Lung (tissue), 16 donors: Measurements from ENCODE around the gene HLA-DOA. TPM values are rescaled to one million over a fixed set of nuclear protein-coding genes. Genes with fewer than 3 reads are reported as not detected.

Experiments
- ATAC-seq: fragments of 200-7000 bp; cut with Tn5 transposase; one replicate; pipeline ENCODE4 v1.9.1; 2020; ENCODE audit warnings: moderate number of reproducible peaks; ENCODE audit not compliant: insufficient read depth, low FRiP score
- DNase-seq, 3 donors: peaks; one replicate each; pipeline ENCODE4 v3.0.0-alpha.2; 2013 to 2017
- H3K27ac ChIP-seq, 2 donors: one replicate each; pipeline ENCODE4 v1.5.1; 2013; ENCODE audit warnings: mild to moderate bottlenecking in 2 of 2, moderate library complexity in 2 of 2, control low read depth in 1 of 2, inconsistent platforms in 1 of 2, low read depth in 1 of 2, low read length in 1 of 2
- H3K27me3 ChIP-seq, 3 donors: one replicate each; pipeline ENCODE4 v1.5.1; 2013; ENCODE audit warnings: low read length in 2 of 3; ENCODE audit not compliant: control insufficient read depth in 3 of 3, insufficient read depth in 3 of 3
- H3K36me3 ChIP-seq, 4 donors: one replicate each; pipeline ENCODE4 v1.5.1; 2013; ENCODE audit warnings: low read length in 4 of 4, mild to moderate bottlenecking in 1 of 4, moderate library complexity in 1 of 4; ENCODE audit not compliant: control insufficient read depth in 4 of 4, insufficient read depth in 4 of 4
- H3K4me1 ChIP-seq, 5 donors: one replicate each; pipeline ENCODE4 v1.5.1; 2013; ENCODE audit warnings: low read length in 5 of 5, mild to moderate bottlenecking in 2 of 5, moderate library complexity in 1 of 5; ENCODE audit not compliant: control insufficient read depth in 5 of 5, insufficient read depth in 5 of 5
- H3K4me3 ChIP-seq: one replicate; pipeline ENCODE4 v1.5.1; 2013; ENCODE audit warnings: mild to moderate bottlenecking, control low read depth, moderate library complexity
- H3K9ac ChIP-seq, 2 donors: one replicate each; pipeline ENCODE4 v1.5.1; 2013; ENCODE audit warnings: low read length in 2 of 2, control low read depth in 1 of 2; ENCODE audit not compliant: insufficient read depth in 1 of 2
- H3K9me3 ChIP-seq, 4 donors: one replicate each; pipeline ENCODE4 v1.5.1; 2013; ENCODE audit warnings: low read length in 3 of 4, mild to moderate bottlenecking in 1 of 4, moderate library complexity in 1 of 4; ENCODE audit not compliant: control insufficient read depth in 4 of 4, insufficient read depth in 3 of 4
- WGBS, 2 donors: extraction: QIAGEN DNeasy Blood & Tissue Kit; methylation state at CpG; one replicate each; pipeline ENCODE4 v1.1.7; 2013; 5-methylcytosine and 5-hydroxymethylcytosine counted together
- long read RNA-seq, 5 donors: transcript quantifications; one replicate each; lab custom pipeline, GENCODE V29; 2026
- polyA plus RNA-seq, 2 donors: library from polyadenylated mRNA; stranded (reverse); fragments of 200-250 nt; gene quantifications; one replicate each; pipeline ENCODE4 v1.2.1, GENCODE V29; 2013
- total RNA-seq, 2 donors: library from RNA; depleted of rRNA in 1 of 2; stranded (reverse); fragments of >200 nt in 1 of 2; gene quantifications; one replicate each; pipeline ENCODE4 v1.2.1, GENCODE V29; 2014 to 2021
- TF ChIP-seq, protein P1 (sequence below): IDR thresholded peaks from 2 replicates; pipeline ENCODE4 v1.5.1; 2012; ENCODE audit warnings: mild to moderate bottlenecking; ENCODE audit errors: control extremely low read depth, extremely low read depth
- donor health status: control.
- donor health status: control.
- donor health status: Bipolar disorder and iron deficiency.
- donor health status: healthy.
- donor health status: DM: yes; HTN: yes; CAD: no.

The HLA-DOA gene
- total RNA-seq (10 to 100 TPM; 20.7 to 26.4 TPM), polyA plus RNA-seq (10 to 100 TPM in 1 of 2 donors, 1 to 10 TPM in 1; 4.6 to 12.8 TPM)
- long read RNA-seq, donor 1, result 0 reads
- long read RNA-seq, donor 2, result 0 reads
- long read RNA-seq, donor 3, result 0 reads
- long read RNA-seq, donor 4, result 0 reads
- long read RNA-seq, donor 5, result 0 reads

DNA sequence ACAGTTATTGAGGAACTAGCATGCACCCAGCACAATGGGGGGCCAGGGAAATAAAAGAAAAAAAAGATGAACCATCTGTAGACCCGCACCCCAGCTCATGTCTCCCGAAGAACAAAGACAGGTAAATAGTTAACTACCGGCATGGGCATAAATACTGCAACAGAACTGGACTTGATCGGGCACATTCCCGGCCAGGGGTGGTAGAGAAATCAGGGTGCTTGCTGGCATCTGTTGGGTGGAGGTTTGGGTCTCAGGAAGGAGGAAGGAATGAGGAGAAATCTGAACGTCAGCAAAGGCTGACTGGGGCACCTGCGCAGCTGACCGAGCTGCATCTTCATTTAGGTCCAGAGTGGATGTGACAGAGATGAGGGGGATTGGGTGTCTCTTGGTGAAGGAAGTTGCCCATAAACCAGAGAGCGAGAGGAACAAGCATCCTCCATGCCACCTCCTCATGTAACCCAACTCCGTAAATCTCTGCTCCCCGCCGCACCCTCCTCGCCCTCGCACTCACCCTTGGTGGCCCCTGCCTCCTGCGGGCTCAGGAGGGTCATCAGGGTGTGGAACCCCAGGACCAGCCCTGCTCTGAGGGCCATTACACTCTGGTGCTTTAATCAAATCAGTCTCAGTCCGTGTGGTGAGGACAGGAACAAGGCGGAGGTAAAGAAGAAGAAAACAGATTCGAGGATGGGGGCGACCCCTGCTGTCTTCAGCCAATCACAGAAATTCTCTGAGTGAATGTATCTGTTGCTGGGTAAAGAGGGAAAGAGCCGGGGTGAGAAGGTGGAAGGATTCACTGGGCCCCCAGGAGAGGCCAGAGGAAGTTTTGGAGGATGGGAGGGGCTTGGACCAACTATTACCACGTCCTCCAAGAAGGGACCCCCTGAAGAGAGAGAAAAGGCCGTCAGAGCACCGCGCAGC is at the start of gene HLA-DOA:
HLA-DOA (minus strand) TSS at position 648 of the 918 bp plus-strand sequence.
- WGBS, 2 donors, result 17 to 21% methylated on average over 24 of the region's 24 CpGs
- DNase-seq, result peak; percentile 38 to 47 (median 46)
- peak within 1 kb of the TSS; percentile 36 for H3K4me3 ChIP-seq
- no peaks in the 10 kb centered on the region for H3K36me3 ChIP-seq
- ATAC-seq, result no peak
- TF ChIP-seq, protein P1, sequence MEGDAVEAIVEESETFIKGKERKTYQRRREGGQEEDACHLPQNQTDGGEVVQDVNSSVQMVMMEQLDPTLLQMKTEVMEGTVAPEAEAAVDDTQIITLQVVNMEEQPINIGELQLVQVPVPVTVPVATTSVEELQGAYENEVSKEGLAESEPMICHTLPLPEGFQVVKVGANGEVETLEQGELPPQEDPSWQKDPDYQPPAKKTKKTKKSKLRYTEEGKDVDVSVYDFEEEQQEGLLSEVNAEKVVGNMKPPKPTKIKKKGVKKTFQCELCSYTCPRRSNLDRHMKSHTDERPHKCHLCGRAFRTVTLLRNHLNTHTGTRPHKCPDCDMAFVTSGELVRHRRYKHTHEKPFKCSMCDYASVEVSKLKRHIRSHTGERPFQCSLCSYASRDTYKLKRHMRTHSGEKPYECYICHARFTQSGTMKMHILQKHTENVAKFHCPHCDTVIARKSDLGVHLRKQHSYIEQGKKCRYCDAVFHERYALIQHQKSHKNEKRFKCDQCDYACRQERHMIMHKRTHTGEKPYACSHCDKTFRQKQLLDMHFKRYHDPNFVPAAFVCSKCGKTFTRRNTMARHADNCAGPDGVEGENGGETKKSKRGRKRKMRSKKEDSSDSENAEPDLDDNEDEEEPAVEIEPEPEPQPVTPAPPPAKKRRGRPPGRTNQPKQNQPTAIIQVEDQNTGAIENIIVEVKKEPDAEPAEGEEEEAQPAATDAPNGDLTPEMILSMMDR, result no peak
- H3K27me3 ChIP-seq, result peaks cover 0 to 11% (median 10%) of the 10 kb centered on the region in 3 donors
- peak within 1 kb of the TSS in 1 of 2 donors; percentile 55 for H3K27ac ChIP-seq
- no peaks in the 10 kb centered on the region for H3K9me3 ChIP-seq
- no peak within 1 kb of the TSS for H3K9ac ChIP-seq
- peaks cover 0 to 8% (median 0%) of the 10 kb centered on the region in 5 donors for H3K4me1 ChIP-seq

DNA sequence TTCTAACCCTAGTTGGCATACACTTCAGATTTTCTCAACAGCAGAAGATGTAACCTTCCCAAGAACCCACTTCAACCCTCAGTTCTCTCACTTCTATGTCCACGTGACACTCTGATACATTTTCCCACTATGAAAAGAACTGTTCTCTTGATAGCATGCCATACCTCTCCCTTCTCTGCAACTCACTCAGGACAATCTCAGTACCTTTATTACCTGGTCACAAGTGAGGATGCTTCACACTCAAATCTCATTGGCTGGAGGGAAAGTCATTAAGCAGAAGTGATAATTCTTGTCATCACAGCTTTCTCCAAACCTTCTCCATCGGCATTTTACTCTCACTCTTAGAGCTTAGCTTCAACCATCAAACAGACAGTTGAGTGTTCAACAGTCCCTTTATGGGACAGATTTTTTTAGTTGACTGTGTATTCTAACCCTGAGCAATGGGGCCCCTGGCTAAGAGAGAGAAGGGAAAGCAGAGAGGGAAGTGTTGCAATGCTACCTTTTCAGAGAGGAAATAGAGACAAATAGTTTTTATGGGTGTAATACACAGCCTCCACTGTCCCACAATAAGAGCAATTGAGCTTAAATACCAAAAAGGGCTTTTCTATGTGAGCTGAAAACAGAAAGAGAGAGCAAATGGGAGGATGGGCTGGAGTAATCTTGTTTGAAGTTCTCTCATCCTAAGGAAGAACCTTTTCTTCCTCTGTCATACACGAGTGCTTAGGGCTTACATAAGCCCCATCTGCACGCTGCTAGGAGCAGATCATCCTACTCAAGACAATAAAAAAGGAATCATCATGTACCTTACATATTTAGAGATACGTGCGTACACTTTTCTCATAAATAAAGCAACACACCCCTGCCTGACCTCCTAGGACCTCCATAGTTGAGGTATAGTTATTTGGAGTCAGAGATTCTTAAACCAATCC is 48.1 kb upstream of the HLA-DOA start:
- TF ChIP-seq, protein P1, result no peak
- no peak overlapping the region for H3K9ac ChIP-seq
- WGBS, 2 donors, result 33 to 44% methylated on average over 6 of the region's 6 CpGs
- H3K27me3 ChIP-seq, result peaks cover 0 to 3% (median 0%) of the 10 kb centered on the region in 3 donors
- no peaks in the 10 kb centered on the region for H3K9me3 ChIP-seq
- ATAC-seq (no peak), DNase-seq (no peak)
- no peak overlapping the region for H3K4me3 ChIP-seq
- H3K27ac ChIP-seq, result no peak overlapping the region
- H3K4me1 ChIP-seq, result no peaks in the 10 kb centered on the region
- H3K36me3 ChIP-seq, result no peaks in the 10 kb centered on the region

DNA sequence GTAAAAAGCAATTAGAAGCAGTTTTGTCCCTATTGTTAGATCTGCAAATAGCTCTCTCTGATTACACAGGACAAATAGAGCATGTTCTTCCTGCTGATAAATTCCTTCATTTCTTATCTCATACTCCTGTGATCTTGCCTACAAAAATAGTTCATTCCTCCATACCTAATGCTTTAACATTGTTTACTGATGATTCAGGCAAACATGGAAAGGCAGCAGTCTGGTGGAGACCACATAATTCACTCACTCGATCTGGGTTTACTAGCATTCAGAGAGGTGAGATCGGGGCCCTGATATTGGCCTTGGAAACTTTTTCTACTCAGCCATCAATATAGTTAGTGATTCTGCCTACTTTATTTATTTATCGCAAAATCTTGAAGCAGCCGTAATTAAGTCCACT is 43.8 kb upstream of the HLA-DOA start:
- ATAC-seq, result peak; percentile 2
- 42 to 51% methylated on average over 4 of the region's 4 CpGs for WGBS, 2 donors
- TF ChIP-seq, protein P1, result no peak

More for the DNA sequence above, 43.8 kb upstream of the HLA-DOA start:
- no peak overlapping the region for H3K27ac ChIP-seq
- DNase-seq, result no peak
- H3K27me3 ChIP-seq, result peaks cover 0 to 4% (median 2%) of the 10 kb centered on the region in 3 donors
- no peaks in the 10 kb centered on the region for H3K4me1 ChIP-seq
- H3K36me3 ChIP-seq, result no peaks in the 10 kb centered on the region
- H3K4me3 ChIP-seq, result no peak overlapping the region
- H3K9ac ChIP-seq, result no peak overlapping the region
- H3K9me3 ChIP-seq, result no peaks in the 10 kb centered on the region
